Measurements from ENCODE around the gene TMEM178B.

- TF ChIP-seq CTCF (IDR thresholded peaks at IDR 0.05), result no peak
- no peak for TF ChIP-seq POLR2A (IDR thresholded peaks at IDR 0.05)
Observed at GRCh38 chr7:141397236-141398163, 323.6 kb downstream of the TMEM178B start.

Data from right lobe of liver (tissue), 4 donors.